SIG-M5 (cell line): ENCODE data around the gene TIMP4.

Experiments used
- DNase-seq: peaks from one replicate; lab custom pipeline; 2025; lab: John Stamatoyannopoulos, UW

TIMP4 gene

DNA sequence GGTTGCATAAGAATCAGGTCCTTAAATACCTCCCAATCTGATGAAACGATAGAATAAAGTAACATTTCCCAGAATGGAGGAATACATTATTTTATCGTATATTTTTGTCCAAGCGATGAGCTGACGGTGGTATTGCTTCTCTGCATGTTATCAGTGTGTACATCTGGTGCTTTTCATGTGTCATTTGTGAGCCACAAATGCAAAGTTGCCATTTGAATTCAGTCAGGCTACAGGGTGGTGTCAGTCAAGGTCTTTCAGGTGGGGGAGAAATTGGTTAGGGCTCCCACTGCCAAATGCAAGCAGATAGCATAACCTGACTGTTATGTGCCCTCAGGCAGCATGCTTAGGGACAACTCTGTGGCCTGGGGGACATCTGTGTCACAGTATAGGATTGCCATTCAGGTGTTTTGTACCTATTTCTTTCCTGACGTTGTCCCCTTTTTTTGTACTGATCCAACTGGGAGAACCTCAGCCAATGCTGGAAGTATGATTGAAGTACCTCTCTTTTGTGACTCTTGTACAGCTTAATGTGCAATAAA, 26.5 kb upstream of the TIMP4 start:
- no peak for DNase-seq

DNA sequence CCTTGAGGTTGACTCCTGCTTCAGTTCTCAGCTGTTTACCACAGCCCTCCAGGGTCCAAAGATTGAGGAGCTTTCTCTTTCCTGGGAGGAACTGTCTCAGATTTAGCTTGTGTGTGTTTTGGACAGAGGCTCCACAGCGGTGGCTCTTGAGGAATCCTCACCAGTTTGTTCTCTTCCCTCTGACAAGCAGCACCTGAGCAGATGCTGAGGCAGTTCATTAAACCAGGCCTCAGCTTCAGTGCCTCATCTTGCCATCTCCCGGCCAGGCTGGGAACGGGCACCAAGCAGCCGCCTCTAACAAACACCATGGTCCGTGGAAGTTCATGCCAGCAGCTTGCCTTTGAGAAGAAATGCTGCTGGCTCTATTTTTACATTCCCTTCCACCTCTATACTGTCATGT, 25.8 kb upstream of the TIMP4 start:
- no peak for DNase-seq

- no peak for DNase-seq
These were observed 24.2 kb upstream of the TIMP4 start for GRCh38 chr3:12182687-12183441.

- DNase-seq = no peak
These were observed 23.1 kb upstream of the TIMP4 start for GRCh38 chr3:12181806-12182205.

DNA sequence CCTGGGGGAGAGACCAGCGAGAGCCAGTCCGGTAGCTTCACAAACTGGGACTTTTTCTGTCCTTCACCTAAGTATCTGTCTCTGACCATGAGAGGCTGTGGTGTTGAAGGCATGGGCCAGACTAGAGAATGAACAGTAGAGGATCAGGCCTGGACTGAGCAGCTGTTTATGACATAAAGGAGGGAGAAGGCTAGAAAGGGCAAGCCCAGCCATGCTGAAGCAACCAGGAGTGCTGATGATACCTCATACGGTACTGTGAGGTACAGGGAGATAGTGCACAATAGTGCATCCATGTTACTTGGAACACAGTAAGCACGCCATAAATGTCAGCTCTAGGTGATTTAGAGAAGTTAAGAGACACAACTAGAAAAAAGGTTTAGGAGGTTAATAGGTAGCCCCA, 22.6 kb upstream of the TIMP4 start:
- DNase-seq = no peak

GRCh38 chr3:12180631-12181030, 21.9 kb upstream of the TIMP4 start:
- no peak for DNase-seq

GRCh38 chr3:12180218-12180617, 21.5 kb upstream of the TIMP4 start:
- no peak for DNase-seq

GRCh38 chr3:12179441-12179840, 20.7 kb upstream of the TIMP4 start:
- no peak for DNase-seq

DNA sequence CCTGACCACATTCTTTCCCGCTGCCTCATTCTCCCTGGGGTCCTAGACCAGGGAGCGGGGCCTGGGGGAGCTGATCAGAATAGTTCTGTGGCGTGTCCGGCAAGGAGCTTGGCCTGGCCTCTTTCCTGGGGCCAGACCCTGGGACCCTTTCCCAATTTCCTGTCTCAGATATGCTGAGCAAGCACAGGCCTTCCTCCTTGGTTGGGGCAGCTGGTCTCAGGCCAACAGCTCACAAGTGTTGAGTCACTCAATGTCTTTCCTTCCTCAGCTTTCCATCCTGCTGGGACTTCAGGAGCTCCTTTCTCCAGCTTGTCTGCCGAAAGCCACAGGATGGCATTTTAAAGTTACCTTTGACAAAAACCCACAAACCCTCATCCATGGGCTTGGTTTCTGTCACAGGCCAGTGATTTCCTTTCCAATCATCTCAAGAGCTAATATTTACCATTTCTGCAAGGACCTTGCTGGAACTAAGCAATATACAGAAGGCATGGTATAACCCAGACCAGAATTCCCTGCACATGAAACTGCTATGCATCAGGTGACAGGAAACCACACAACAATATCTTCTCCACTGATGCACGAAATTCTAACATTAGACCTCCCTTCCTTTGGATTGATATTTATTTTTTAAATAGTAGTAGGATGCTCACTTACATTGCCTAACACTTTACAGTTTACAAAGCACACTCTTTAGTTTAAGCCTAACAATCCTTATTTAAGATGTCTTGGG, 19.5 kb upstream of the TIMP4 start:
- DNase-seq = no peak

GRCh38 chr3:12177126-12177525, 18.4 kb upstream of the TIMP4 start:
- DNase-seq = no peak

- DNase-seq = no peak
These were observed 17.2 kb upstream of the TIMP4 start for GRCh38 chr3:12175844-12176453.

DNA sequence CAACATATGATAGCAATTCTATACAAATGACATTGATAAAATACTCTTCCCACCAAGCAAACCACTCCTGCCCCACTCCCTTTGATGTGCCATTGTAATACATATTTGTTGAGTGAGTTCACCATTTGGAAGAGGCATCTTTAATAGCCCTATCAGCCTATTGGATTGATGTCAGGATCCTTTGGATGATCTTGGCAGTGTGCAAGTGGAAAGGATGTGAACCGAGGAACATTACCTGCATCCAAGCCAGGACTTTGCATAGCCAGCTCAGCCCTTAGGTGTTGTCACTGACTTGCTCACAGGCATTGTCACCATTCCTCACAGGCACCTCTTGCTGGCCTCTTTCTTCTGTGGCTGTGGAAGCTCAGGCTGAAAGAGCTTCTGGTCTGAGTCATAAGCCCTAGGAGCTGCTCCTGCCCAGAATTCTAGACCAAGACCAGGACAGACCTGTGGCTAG, 16.5 kb upstream of the TIMP4 start:
- no peak for DNase-seq

DNA sequence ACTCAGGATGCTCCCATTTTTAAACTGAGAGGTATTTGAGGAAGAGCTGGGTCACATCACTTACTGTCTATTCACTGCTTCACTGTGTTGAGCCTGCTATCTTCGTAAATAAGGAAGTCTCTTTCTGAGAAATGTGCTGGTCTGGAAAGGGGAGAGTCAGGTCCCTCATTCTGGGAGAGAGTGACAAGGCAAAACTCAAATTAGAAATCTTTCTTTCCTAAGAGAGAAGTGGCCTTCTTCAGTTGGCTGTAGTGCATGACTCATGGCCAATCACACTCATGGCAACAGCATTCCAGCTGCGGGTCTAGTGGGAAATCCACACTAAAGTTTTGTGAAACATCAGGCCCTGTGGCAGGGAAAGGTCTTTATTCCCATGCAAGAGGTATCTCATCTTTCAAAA, 11.5 kb upstream of the TIMP4 start:
- DNase-seq = no peak

GRCh38 chr3:12165909-12166308, 7.2 kb upstream of the TIMP4 start:
- DNase-seq = no peak

DNA sequence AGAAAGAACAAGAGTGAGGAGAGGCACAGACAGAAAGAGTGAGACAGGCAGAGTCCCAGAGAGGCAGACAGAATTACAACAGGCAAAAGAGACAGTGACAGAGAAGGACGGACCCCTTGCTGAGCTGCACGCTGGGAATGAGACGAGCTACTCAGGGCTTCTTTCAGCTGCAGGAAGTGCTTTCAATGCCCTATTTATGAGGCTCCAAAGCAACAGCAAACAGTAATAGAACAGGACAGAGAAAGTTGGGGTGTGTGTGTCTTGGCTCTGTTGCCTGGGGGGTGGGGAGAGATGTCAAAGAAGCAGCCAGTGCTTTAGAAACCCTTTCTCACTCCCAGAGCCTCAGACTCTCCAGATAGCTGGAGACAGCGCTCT, 502 bp upstream of the TIMP4 start:
- DNase-seq = no peak

DNA sequence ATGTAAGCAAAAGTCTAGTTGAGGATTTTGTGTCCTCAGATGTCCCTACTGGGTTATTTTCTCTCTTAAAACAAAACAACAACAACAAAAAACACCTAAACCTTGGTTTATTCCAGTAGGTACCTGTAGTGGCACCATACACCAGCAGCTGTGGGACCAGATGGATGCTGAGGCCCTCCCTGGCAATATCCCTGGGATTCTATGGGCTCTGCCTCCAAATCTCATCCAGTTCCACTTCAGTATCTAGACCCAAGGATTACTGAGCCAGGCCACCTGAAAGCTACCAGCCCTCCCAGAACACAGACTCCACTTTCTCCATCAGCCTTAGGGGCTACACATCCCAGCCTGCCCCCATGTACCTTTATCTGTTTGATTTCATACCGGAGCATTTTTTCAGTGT, 1.7 kb downstream of the TIMP4 start:
- DNase-seq = no peak

DNA sequence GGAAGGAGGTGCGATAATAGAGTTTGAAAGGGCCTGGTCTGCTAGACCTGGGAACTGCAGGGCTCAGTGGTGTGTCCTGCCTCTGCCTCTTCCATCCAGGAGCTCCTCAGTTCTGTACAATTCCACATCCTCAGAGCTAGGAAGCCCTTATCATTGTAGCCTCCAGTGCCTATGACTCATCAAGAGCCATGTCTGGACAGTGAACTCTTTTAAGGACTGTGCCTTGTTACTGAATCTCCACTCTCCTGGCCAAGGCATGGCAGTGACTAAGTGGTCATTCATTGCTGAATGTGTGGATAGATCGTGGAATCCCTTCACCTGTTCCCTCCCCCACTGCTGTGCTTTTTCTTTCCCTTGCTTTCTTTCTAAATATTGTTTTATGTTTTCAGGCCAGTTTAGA, 2.9 kb downstream of the TIMP4 start:
- DNase-seq = no peak

DNA sequence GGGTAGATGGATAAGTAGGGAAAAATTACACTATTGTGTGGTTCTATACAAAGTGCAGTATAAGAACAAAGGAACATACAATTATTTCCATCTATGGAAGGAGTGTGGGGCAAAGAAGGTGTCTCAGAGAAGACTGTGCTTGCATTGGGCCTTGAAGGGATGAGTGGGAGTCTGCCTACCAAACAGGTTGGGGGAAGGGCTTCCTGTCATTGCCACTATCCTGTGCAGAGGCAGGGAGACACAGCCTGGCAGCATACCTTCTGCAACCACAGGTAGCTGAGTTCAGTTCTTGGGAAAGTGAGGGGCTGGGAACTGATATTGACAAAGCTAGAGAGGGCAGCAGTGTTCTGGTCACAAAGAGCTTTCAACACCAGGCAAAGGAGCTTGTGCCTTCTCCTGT, 3.4 kb downstream of the TIMP4 start:
- no peak for DNase-seq

- DNase-seq = no peak
These were observed 4.6 kb downstream of the TIMP4 start for GRCh38 chr3:12154151-12154550.

GRCh38 chr3:12150112-12150511, 8.6 kb downstream of the TIMP4 start:
- no peak for DNase-seq

GRCh38 chr3:12149029-12149428, 9.7 kb downstream of the TIMP4 start:
- DNase-seq = no peak

DNA sequence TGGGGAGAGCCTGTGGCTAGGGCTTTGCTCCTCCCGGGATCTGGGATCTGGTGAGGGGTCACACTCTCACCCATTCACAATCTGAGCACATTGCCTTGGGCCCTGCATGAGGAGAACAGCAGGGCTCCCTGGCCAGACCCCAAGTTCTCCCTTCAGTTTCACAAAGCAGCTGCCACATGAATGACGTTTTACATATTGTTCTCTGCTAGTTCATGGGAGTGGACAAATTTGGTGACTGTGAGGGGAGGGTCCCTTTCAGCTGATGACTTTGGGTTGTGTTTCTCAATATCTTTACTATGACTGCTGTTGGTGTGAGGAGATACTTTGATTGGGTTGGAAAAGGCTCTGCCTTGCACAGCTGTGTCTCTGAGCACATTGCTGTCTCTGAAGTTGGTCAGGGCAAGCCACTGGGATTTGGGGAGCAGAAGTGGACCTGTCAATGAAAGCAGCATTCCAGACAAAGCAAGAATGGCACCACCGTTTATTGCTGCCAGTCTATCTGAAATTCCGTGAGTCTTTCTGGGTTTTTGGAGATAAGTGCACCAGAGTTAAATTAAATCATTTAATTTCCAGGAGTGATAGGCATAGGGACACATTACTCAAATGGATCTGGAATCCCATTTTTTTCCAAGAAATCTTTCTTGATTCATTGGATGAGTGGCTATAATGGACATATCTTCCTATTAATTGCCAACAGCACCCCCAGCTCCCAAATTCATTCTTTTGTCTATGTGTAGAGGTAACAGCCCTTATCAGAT, 10.3 kb downstream of the TIMP4 start:
- no peak for DNase-seq
